ENCODE measurements around the gene FIGN. TPM values are rescaled to one million over a fixed set of nuclear protein-coding genes. Genes with fewer than 3 reads are reported as not detected.

The FIGN gene
- total and polyA plus RNA-seq, 2 experiments from 2014 or later, result 0.76 to 2.6 TPM

GRCh38 chr2:163640542-163641193 lies 95.1 kb downstream of the FIGN start:
- H2AFZ ChIP-seq, result no peak overlapping the region
- H4K20me1 ChIP-seq (ENCODE audit: insufficient read depth), result no peaks in the 10 kb centered on the region
- 86 to 88% methylated on average over 6 of the region's 6 CpGs for WGBS, 2 experiments (ENCODE audit: low coverage in 1 of 2, low lambda C conversion rate in 2 of 2, missing lambda C conversion rate in 2 of 2)
- no peaks in the 10 kb centered on the region for H3K36me3 ChIP-seq (ENCODE audit: low read depth)
- DNase-seq, result no peak
- H3K9me3 ChIP-seq (ENCODE audit: low read depth), result no peaks in the 10 kb centered on the region
- H3K79me2 ChIP-seq (ENCODE audit: insufficient read depth), result no peaks in the 10 kb centered on the region
- H3K9ac ChIP-seq, result no peak overlapping the region
- H3F3A ChIP-seq (ENCODE audit: insufficient read depth), result no peaks in the 10 kb centered on the region
- H3K4me2 ChIP-seq (ENCODE audit: unreplicated experiment), result no peak overlapping the region
- H3K9me2 ChIP-seq (ENCODE audit: insufficient read depth), result no peaks in the 10 kb centered on the region
- H3K27ac ChIP-seq, result no peak overlapping the region
- no peak overlapping the region for H3K4me3 ChIP-seq
- no peak for TF ChIP-seq EZH2phosphoT487 (IDR thresholded peaks at IDR 0.05; ENCODE audit: insufficient read depth, low read depth)
- no peak for TF ChIP-seq EZH2 (IDR thresholded peaks at IDR 0.05; ENCODE audit: insufficient read depth, poor library complexity, severe bottlenecking)
- in situ Hi-C loops (cut with MboI), result no loop called here
- no peaks in the 10 kb centered on the region for H3K4me1 ChIP-seq (ENCODE audit: insufficient read depth)
- no peaks in the 10 kb centered on the region for H3K27me3 ChIP-seq (replicated peaks; ENCODE audit: insufficient read depth)

- WGBS, 2 experiments (ENCODE audit: low coverage in 1 of 2, low lambda C conversion rate in 2 of 2, missing lambda C conversion rate in 2 of 2), result 92 to 96% methylated on average over 6 of the region's 6 CpGs
- H3K4me1 ChIP-seq (ENCODE audit: insufficient read depth), result no peaks in the 10 kb centered on the region
- no peaks in the 10 kb centered on the region for H3K36me3 ChIP-seq (ENCODE audit: low read depth)
- H3K9me2 ChIP-seq (ENCODE audit: insufficient read depth), result no peaks in the 10 kb centered on the region
- no peaks in the 10 kb centered on the region for H3K79me2 ChIP-seq (ENCODE audit: insufficient read depth)
- no peak overlapping the region for H3K4me3 ChIP-seq
- no peaks in the 10 kb centered on the region for H3F3A ChIP-seq (ENCODE audit: insufficient read depth)
- no peak overlapping the region for H3K4me2 ChIP-seq (ENCODE audit: unreplicated experiment)
- no peak overlapping the region for H3K27ac ChIP-seq
- H4K20me1 ChIP-seq (ENCODE audit: insufficient read depth), result no peaks in the 10 kb centered on the region
- TF ChIP-seq EZH2 (IDR thresholded peaks at IDR 0.05; ENCODE audit: insufficient read depth, poor library complexity, severe bottlenecking) (no peak), EZH2phosphoT487 (IDR thresholded peaks at IDR 0.05; ENCODE audit: insufficient read depth, low read depth) (no peak)
- no peaks in the 10 kb centered on the region for H3K9me3 ChIP-seq (ENCODE audit: low read depth)
- H3K9ac ChIP-seq, result no peak overlapping the region
- H2AFZ ChIP-seq, result no peak overlapping the region
- no peaks in the 10 kb centered on the region for H3K27me3 ChIP-seq (replicated peaks; ENCODE audit: insufficient read depth)
- in situ Hi-C loops (cut with MboI), result no loop called here
- DNase-seq, result no peak
Observed at GRCh38 chr2:163637871-163638270, 97.9 kb downstream of the FIGN start.

GRCh38 chr2:163633291-163633690 lies 102.5 kb downstream of the FIGN start:
- Histone ChIP-seq H3F3A (ENCODE audit: insufficient read depth) (no peaks in the 10 kb centered on the region), H3K9me3 (ENCODE audit: low read depth) (no peaks in the 10 kb centered on the region), H3K9ac (no peak overlapping the region), H3K36me3 (ENCODE audit: low read depth) (no peaks in the 10 kb centered on the region), H3K9me2 (ENCODE audit: insufficient read depth) (no peaks in the 10 kb centered on the region), H3K4me1 (ENCODE audit: insufficient read depth) (no peaks in the 10 kb centered on the region), H3K79me2 (ENCODE audit: insufficient read depth) (no peaks in the 10 kb centered on the region), H3K27ac (no peak overlapping the region), H3K27me3 (replicated peaks; ENCODE audit: insufficient read depth) (no peaks in the 10 kb centered on the region), H3K4me3 (no peak overlapping the region), H4K20me1 (ENCODE audit: insufficient read depth) (no peaks in the 10 kb centered on the region), H2AFZ (no peak overlapping the region), H3K4me2 (ENCODE audit: unreplicated experiment) (no peak overlapping the region)
- WGBS, 2 experiments (ENCODE audit: low coverage in 1 of 2, low lambda C conversion rate in 2 of 2, missing lambda C conversion rate in 2 of 2), result 88 to 89% methylated on average over 5 of the region's 5 CpGs
- TF ChIP-seq EZH2phosphoT487 (IDR thresholded peaks at IDR 0.05; ENCODE audit: insufficient read depth, low read depth) (no peak), EZH2 (IDR thresholded peaks at IDR 0.05; ENCODE audit: insufficient read depth, poor library complexity, severe bottlenecking) (no peak)
- in situ Hi-C loops (cut with MboI), result no loop called here
- DNase-seq, result no peak

- 86 to 94% methylated on average over 5 of the region's 5 CpGs for WGBS, 2 experiments (ENCODE audit: low coverage in 1 of 2, low lambda C conversion rate in 2 of 2, missing lambda C conversion rate in 2 of 2)
- TF ChIP-seq EZH2phosphoT487 (IDR thresholded peaks at IDR 0.05; ENCODE audit: insufficient read depth, low read depth), result no peak
- TF ChIP-seq EZH2 (IDR thresholded peaks at IDR 0.05; ENCODE audit: insufficient read depth, poor library complexity, severe bottlenecking), result no peak
- H3K27me3 ChIP-seq (replicated peaks; ENCODE audit: insufficient read depth), result no peaks in the 10 kb centered on the region
- H2AFZ ChIP-seq, result no peak overlapping the region
- DNase-seq, result no peak
- H3K79me2 ChIP-seq (ENCODE audit: insufficient read depth), result no peaks in the 10 kb centered on the region
- no peaks in the 10 kb centered on the region for H3K9me2 ChIP-seq (ENCODE audit: insufficient read depth)
- H4K20me1 ChIP-seq (ENCODE audit: insufficient read depth), result no peaks in the 10 kb centered on the region
- in situ Hi-C loops (cut with MboI), result no loop called here
- no peaks in the 10 kb centered on the region for H3K9me3 ChIP-seq (ENCODE audit: low read depth)
- H3K9ac ChIP-seq, result no peak overlapping the region
- no peak overlapping the region for H3K4me3 ChIP-seq
- H3K27ac ChIP-seq, result no peak overlapping the region
- H3F3A ChIP-seq (ENCODE audit: insufficient read depth), result no peaks in the 10 kb centered on the region
- no peaks in the 10 kb centered on the region for H3K4me1 ChIP-seq (ENCODE audit: insufficient read depth)
- H3K4me2 ChIP-seq (ENCODE audit: unreplicated experiment), result no peak overlapping the region
- no peaks in the 10 kb centered on the region for H3K36me3 ChIP-seq (ENCODE audit: low read depth)
Observed at GRCh38 chr2:163630836-163631235, 105.0 kb downstream of the FIGN start.
